Stimulated activated naive CD4-positive, alpha-beta T cell treated with Interleukin-2 at 50 U/mL for 16 hours (primary cell): ENCODE data around the gene NEDD9.
A peak's percentile ranks its signal among the peaks of the same experiment; 100 is the strongest.

ENCODE experiments used
- DNase-seq: peaks from one replicate; lab custom pipeline; 2025; lab: John Stamatoyannopoulos, UW

Gene NEDD9

DNA sequence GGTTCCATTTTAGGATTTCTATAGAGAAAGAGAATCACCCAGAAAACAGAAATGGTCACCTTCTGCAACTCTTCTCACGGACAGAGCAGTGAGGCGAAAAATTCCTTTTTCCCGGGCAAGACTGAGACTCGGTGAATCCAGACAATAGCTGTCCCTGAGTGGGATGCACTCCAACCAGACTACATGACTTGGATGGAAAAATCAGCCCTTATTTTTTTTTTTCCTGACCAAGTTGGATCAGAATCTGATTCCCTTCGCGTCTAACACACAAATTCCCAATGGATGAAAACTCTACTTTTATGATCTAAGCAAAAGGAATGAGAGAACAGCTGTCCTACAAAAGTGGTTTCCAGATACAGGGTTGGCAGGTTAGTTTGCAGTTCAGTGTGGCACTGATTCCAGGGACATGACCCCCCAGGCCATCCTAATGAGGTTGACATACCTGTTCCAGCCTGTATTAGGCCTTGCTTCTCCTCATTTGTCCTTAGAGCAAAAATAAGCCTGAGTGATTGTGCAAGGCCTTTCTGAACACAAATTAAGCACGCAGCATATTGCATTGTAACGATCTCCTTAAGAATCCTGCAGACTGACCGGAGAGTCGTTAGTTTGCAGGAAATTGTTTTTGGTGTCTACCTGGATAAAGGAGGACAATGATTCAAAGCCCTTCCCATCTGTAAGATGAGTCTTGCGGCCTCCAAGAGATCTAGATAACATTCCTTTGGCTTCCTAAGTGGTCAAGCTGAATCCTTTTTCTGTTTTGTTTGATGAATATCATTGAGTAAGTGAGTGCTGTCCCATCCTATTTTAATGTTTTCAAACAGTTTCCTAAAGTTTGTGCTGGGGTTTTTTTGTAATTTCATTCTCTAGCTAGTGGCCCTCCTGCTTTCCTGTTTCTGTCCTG is 1.5 kb upstream of the NEDD9 start:
- no peak for DNase-seq

- DNase-seq, result no peak
These were observed 530 bp upstream of the NEDD9 start for GRCh38 chr6:11232770-11233626.

DNA sequence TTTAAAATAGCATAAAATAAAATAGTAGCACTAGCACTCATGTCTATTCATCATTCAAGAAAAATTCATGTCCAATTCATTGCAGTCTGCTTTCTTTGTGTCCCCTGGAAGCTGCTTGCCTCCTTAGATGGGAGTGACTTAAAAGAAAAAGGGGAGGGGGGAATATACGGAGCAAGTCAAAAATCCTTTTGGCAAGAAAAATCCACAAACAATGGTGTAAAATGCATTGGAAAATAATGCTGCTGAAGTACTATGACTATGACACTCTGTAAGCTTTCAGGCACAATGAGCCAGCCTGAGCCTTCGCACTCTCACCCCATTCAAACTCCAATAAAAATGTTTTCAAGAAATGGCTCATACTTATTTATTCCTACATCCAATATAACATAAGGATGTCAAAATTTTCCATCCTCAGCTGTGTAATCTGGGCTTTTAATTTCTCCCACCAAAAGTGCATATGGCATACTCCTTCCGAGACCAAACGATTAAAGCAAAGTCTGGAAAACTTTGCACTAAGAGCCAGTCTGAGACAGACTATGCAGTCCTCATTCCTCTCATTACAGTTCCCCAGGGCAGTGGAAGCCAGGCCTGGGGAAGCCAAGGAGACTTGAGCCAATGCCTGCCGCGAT is 790 bp downstream of the NEDD9 start:
- no peak for DNase-seq

DNA sequence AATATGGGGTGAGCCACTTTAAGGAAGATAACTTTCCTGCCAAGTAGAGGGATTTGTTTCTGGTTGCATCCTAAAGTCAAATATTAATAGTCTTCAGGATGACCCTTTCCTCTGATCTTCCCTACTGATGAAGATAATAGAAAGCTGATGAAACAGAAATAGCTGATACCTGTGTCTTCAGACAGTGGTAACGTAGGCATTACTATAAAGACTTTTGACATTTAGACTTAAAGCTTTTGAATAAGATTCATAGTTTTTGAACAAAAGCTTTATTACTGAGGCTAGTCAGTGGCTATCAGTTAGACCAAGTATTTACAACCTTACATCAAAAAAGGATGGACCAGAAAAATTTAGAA is 1.4 kb downstream of the NEDD9 start:
- DNase-seq, result no peak

DNA sequence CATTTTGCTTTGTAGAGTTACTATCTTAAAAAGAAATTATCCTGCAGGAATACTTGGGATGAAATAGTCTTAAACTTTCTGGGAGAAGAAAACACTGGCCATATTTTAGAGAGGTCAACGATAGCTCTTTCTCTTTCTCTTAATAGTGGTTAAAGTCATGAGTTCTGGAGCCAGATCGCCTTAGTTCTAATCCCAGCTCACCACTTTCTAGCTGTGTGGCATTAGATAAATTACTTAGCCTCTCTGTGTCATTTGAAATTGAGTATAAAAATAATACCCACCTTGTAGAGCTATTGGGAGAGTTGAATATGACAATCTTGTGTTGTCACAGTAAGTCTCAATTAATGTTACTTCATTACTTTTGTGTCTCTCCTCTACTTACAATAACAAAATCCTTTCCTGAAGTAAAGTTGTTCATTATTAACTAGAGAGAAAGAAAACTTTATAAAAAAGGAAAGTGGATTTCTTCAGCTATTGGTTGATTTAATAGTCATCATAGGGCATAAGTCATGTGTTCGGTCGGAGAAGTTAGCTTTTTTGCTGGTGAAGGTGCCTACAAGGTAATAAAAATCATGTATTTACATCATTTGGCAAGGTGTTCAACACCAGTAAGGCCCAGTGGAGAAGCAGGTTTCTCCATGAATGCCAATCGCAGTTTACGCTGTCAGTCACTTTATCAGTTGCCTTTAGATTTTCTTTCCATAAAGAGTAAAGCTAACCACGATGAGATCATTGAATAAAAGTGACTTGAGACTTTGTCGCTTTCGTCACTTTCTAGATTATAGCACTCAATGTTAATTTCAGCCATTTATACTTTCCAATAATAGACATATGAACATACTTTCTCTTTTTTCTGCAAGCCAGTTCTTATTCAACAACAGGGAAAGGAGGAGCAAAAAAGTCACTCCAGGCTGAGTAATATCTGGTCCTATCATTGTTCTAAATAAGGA is 2.0 kb downstream of the NEDD9 start:
- DNase-seq, result no peak

DNA sequence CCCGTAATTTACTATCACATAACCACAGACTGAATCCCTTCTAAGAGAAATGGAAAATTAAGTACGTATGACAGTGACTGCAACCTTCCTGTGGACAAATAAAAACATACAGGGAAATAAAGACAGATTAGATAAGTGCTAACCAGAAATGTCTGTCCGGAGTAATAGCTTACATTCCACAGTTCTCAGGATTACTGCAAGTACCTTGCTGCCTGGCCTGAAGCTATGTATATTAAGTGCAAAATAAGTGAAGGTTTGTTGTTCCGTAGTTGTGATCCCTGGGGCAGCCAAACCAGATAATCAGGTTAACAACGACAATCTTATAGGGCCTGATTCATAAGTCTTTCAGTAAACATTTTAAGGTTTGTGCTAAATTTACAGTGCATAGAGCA is 2.8 kb downstream of the NEDD9 start:
- no peak for DNase-seq

DNA sequence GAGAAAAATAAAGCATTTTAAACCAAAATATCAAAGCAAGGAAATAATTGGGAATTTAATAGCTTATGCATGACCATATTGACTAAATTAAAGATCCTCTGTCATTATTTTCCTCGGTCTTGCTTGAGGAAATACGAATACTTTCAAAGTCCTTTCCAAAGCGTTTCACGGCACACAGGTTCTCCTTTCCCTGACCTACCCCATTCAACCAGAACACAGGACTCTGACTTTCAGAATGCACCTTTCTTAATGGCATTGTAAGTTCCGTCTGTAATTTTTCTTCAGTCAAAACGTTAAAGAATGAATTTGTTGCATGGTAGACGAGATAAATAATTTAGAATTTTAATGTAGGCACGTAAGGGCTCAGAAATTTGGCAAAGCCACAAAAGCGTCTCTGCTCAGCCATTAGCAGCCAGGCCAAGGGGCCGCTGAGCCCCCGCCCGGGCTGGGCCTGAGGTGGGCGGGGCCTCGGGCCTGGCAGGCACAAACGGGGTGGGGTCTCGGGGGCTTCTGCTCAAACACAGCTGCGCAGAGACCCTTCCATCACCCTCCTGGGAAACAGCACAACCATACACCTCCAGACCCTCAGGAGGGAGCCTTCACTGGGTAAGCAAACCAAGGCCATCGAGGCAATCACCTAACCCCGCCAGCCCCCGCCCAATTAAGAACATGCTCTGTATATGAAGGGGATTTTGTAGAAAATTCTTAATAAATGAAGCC is 3.4 kb downstream of the NEDD9 start:
- DNase-seq, result no peak

DNA sequence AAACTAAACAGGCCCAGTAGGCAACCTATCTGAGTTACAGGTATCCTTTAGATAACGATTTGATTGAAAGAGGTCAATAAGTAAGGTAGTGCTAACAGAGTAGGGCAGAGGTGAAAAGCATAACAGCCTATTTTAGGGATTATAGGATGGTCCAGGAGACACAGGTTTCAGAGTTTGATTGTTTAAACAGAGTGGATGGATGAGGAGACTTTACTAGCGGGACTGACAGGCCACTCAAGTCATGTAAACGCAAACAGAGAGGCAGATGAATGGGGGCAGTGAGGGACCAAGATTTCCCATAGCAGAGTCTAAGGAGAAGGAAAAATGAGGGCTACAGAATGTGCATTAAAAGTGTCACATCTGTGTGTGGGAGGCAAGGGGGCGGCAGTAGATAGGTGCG is 4.8 kb downstream of the NEDD9 start:
- DNase-seq, result no peak

DNA sequence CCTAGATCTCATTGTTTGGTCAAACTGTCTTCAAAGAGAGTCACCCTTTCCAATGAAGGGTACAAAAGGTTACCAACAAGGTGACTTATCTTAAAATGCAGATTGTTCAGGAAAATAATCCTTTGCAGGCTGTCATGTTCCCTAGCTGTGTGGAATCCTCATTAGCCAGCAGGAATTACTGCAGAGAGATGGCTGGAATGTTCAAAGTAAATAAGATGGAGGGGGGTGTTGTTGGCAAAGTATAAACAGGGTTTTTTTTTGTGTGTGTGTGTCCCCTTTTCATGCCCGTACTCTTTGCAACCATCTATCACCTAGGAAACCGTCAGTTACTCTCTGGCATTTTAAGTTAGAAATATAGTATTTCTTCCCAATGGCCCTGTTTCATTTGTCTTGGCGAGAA is 6.5 kb downstream of the NEDD9 start:
- no peak for DNase-seq

DNA sequence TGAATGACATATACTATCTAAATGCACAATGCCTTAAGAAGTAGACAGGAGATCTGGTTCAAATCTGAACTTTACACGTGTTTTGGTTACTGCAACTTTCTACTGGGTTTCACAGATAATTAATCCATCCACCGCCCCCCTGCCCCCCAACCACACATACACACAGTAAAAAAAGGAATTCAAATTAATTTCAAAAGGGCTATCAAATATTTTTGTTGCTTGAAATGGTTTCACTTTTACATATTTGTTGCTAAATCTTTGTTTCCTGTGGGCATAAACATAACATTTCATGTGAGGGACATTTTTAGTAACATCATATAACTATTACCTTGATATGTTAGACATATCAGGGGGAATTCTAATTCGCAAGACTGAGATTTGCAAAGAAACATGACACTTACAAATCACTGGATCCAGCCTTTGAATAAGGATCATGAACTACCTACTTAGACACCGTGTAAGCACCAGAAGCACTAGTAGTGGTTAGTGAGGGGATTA is 7.5 kb downstream of the NEDD9 start:
- DNase-seq, result peak; percentile 15

GRCh38 chr6:11224252-11224965 is 8.1 kb downstream of the NEDD9 start:
- DNase-seq, result peak; percentile 36

DNA sequence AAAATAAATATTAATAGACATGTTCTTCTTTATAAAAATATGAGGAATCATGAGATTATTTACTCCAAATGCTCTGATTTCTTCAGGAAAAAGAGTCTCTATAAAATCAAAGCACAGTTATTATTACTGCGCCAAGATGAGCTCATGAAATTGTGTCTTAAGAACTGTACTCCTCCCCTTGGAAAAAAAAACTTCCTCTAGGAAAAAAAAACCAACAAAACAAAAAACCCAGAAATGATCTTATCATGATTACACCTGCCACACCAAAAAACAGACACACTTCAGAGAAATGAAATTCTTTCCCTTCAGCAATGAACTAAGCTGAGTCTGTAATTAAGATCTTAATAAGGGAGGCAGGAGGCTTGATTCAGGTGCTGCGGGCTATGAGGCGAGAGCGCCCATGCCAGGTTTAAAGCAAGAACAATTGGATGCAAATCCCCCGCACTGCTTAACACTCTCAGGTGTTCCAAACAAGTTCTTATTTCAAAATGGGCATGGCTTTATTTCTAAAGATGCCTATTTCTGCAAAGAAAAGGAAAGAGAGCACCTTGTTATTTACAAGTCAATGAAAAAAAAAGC is 9.1 kb downstream of the NEDD9 start:
- no peak for DNase-seq

- no peak for DNase-seq
These were observed 9.8 kb downstream of the NEDD9 start for GRCh38 chr6:11222385-11223277.

GRCh38 chr6:11221623-11222384 is 10.7 kb downstream of the NEDD9 start:
- no peak for DNase-seq

DNA sequence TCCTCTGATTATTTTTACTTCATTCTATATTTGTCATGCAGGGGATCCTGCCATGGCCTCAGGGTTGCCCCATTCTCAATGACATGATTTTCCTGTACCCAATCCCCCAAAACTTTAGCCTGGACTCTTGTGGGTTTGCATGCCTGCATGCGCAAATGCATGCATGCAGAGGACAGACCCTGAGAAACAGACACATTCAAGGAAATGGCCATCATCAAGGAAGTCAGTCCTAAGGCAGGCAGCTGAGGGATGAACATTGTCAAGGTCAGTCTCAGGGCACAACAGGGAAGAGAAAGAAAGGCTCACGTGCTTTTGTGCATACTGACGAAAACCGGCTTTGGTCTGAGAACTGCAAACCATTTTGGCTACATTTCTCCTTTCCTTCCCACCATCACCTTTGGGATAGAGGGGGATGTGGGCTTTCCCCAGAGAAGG is 13.1 kb downstream of the NEDD9 start:
- DNase-seq, result no peak

DNA sequence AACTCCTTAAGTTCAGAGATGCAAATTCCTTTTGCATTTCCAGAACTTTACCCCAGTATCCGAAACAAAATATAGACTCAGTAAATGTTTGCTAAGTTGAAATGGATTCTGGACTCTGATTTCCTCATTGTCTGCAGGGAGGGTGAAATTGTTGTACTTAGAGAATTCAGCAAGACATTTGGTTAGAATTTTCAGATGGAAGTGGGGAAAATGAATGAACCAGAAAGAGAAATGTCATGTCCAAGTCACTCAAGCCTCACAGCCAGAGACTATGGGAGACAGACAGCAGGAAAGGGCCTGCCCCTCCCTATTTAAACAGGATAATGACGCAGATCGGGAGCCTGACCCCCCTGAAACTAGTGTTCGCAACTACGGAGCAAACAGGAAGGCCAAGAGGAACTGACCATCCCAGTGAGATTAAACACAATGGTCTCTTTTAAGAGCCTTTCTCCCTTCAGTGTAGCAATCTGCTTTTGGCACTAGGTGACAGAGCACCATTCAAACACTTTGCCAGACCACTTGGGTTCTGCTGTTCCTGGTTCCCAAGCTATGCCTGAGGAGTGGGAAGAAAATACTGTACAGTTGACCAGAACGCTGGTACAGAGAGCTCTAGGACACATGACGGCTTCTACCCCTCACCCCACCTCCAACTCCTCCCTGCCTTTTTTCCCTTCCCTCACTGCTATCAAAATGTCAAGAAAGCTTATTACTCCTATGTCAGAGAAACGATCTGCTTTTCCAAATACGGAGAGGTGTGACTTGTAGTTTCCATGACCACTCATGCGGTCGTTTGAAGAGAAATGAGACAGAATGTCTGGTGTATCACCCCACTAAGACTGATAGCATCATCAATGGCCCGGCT is 13.7 kb downstream of the NEDD9 start:
- peak; percentile 13 for DNase-seq

DNA sequence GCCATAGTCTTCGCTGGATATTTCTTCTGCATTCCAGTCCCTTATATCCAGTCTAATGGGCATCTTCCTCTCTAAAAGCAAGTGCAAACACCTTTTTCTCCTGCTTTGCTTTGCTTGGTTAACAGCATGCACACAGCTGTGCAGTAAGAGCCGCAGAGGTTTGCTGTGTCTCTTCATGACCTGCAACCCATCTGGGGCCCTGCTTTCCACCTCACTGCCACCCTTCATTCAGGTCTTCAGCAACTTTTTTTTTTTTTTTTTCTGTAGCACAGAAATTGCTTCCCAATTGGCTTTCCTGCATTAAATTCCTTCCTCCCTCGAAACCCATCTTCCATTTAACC is 14.4 kb downstream of the NEDD9 start:
- no peak for DNase-seq
